Measurements from ENCODE around the gene YDJC. TPM values are rescaled to one million over a fixed set of nuclear protein-coding genes. Genes with fewer than 3 reads are reported as not detected.

The YDJC gene
- total and polyA plus RNA-seq, 2 of the 13 experiments (the other 11 are each of a cell fraction or from before 2014, with no cell fraction given) = 15.3 to 32.0 TPM

DNA sequence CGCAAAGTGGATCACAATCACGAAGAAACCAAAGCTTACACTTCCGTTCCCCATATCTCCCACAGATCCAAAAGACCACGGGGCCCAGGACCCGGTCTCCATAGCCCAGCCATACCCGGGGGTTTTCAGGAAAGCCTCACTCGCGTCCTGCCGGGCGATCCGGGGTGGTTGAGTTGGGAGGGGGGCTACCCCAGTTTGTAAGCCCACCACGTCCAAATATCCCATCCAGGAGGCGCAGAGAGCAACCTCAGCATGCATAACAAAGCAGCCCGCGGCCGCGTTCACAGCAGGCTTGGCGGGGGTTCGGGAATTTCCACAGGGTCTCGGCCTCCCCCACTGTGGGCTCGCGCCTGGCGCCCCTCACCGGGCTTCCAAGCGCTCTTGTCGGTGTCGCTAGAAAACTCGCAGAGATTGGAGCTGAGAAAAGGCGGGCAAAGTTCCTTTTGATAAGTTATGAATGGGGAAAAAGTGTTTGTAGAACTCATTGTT, 21.7 kb upstream of the YDJC start (continued):
- TF ChIP-seq, protein P1, sequence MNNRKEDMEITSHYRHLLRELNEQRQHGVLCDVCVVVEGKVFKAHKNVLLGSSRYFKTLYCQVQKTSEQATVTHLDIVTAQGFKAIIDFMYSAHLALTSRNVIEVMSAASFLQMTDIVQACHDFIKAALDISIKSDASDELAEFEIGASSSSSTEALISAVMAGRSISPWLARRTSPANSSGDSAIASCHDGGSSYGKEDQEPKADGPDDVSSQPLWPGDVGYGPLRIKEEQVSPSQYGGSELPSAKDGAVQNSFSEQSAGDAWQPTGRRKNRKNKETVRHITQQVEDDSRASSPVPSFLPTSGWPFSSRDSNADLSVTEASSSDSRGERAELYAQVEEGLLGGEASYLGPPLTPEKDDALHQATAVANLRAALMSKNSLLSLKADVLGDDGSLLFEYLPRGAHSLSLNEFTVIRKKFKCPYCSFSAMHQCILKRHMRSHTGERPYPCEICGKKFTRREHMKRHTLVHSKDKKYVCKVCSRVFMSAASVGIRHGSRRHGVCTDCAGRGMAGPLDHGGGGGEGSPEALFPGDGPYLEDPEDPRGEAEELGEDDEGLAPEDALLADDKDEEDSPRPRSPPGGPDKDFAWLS (CRISPR knock-in tag; IDR thresholded peaks at IDR 0.05; ENCODE audit: borderline replicate concordance) = no peak
- 0 out of 2 replicates have a peak, but pooled peaks have one; percentile 30 for TF ChIP-seq PRMT3 (CRISPR knock-in tag; IDR thresholded peaks at IDR 0.05; ENCODE audit: borderline replicate concordance, low read depth)
- TF ChIP-seq PAF1 (CRISPR knock-in tag; IDR thresholded peaks at IDR 0.05) = no peak
- TF ChIP-seq ZSCAN9 (CRISPR knock-in tag; IDR thresholded peaks at IDR 0.05; ENCODE audit: borderline replicate concordance) = no peak
- no peak for TF ChIP-seq ZNF317 (CRISPR knock-in tag; IDR thresholded peaks at IDR 0.05)
- TF ChIP-seq KDM2A (CRISPR knock-in tag; IDR thresholded peaks at IDR 0.05; ENCODE audit: borderline replicate concordance, low read depth) = peak; percentile 66; the same call in 1 of the 2 replicates
- TF ChIP-seq ZFX (CRISPR knock-in tag; IDR thresholded peaks at IDR 0.05; ENCODE audit: low read depth) = no peak
- no peak for TF ChIP-seq ZNF350 (CRISPR knock-in tag; IDR thresholded peaks at IDR 0.05; ENCODE audit: borderline replicate concordance, low read depth)
- no peak for TF ChIP-seq SMAD1 (CRISPR knock-in tag; IDR thresholded peaks at IDR 0.05; ENCODE audit: borderline replicate concordance, low read depth)
- no peak for TF ChIP-seq TRIM24 (CRISPR knock-in tag; IDR thresholded peaks at IDR 0.05)
- no peak for TF ChIP-seq ZNF224 (CRISPR knock-in tag; IDR thresholded peaks at IDR 0.05)
- TF ChIP-seq MTF1 (CRISPR knock-in tag; IDR thresholded peaks at IDR 0.05) = no peak
- TF ChIP-seq PHF5A (CRISPR knock-in tag; IDR thresholded peaks at IDR 0.05; ENCODE audit: low read depth, unreplicated experiment) = no peak
- TF ChIP-seq, protein P2, sequence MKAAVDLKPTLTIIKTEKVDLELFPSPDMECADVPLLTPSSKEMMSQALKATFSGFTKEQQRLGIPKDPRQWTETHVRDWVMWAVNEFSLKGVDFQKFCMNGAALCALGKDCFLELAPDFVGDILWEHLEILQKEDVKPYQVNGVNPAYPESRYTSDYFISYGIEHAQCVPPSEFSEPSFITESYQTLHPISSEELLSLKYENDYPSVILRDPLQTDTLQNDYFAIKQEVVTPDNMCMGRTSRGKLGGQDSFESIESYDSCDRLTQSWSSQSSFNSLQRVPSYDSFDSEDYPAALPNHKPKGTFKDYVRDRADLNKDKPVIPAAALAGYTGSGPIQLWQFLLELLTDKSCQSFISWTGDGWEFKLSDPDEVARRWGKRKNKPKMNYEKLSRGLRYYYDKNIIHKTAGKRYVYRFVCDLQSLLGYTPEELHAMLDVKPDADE (CRISPR knock-in tag; IDR thresholded peaks at IDR 0.05) = no peak
- TF ChIP-seq ZNF496 (CRISPR knock-in tag; IDR thresholded peaks at IDR 0.05; ENCODE audit: insufficient replicate concordance) = no peak
- no peak for TF ChIP-seq CHD2 (IDR thresholded peaks at IDR 0.05; ENCODE audit: low read depth, low read length)
- TF ChIP-seq SPEN (CRISPR knock-in tag; IDR thresholded peaks at IDR 0.05; ENCODE audit: low read depth) = no peak
- TF ChIP-seq, protein P3, sequence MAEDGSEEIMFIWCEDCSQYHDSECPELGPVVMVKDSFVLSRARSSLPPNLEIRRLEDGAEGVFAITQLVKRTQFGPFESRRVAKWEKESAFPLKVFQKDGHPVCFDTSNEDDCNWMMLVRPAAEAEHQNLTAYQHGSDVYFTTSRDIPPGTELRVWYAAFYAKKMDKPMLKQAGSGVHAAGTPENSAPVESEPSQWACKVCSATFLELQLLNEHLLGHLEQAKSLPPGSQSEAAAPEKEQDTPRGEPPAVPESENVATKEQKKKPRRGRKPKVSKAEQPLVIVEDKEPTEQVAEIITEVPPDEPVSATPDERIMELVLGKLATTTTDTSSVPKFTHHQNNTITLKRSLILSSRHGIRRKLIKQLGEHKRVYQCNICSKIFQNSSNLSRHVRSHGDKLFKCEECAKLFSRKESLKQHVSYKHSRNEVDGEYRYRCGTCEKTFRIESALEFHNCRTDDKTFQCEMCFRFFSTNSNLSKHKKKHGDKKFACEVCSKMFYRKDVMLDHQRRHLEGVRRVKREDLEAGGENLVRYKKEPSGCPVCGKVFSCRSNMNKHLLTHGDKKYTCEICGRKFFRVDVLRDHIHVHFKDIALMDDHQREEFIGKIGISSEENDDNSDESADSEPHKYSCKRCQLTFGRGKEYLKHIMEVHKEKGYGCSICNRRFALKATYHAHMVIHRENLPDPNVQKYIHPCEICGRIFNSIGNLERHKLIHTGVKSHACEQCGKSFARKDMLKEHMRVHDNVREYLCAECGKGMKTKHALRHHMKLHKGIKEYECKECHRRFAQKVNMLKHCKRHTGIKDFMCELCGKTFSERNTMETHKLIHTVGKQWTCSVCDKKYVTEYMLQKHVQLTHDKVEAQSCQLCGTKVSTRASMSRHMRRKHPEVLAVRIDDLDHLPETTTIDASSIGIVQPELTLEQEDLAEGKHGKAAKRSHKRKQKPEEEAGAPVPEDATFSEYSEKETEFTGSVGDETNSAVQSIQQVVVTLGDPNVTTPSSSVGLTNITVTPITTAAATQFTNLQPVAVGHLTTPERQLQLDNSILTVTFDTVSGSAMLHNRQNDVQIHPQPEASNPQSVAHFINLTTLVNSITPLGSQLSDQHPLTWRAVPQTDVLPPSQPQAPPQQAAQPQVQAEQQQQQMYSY (CRISPR knock-in tag; IDR thresholded peaks at IDR 0.05) = no peak
- peak; percentile 11; the same call in 1 of the 2 replicates for TF ChIP-seq ATF7-NPFF (CRISPR knock-in tag; IDR thresholded peaks at IDR 0.05; ENCODE audit: low read depth)
- TF ChIP-seq RBM39 (IDR thresholded peaks at IDR 0.05; ENCODE audit: low read depth, low read length, poor library complexity, severe bottlenecking) = peak; percentile 17
- no peak for TF ChIP-seq ZNF17 (CRISPR knock-in tag; IDR thresholded peaks at IDR 0.05)
- no peak for TF ChIP-seq ZSCAN22 (CRISPR knock-in tag; IDR thresholded peaks at IDR 0.05)
- TF ChIP-seq ZNF614 (CRISPR knock-in tag; IDR thresholded peaks at IDR 0.05; ENCODE audit: borderline replicate concordance) = no peak
